Testis (tissue), 2 donors: ENCODE measurements around the gene ARHGAP22.

Experiments
- POLR2A ChIP-seq: fragments of 450-650 bp; IDR thresholded peaks from one replicate; pipeline ENCODE4 v1.6.1; 2017; ENCODE audit warnings: antibody characterized with exemption, mild to moderate bottlenecking, moderate library complexity
- TF ChIP-seq, protein P1 (sequence below), 3 experiments: fragments of 450-650 bp in 2 of 3; fragments of 200-600 bp in 1 of 3; sonication (generic) in 1 of 3; IDR thresholded peaks; one replicate each; pipeline ENCODE4 v1.5.1; 2016 to 2019; ENCODE audit warnings: antibody characterized with exemption in 3 of 3, mild to moderate bottlenecking in 2 of 3, moderate library complexity in 1 of 3

DNA sequence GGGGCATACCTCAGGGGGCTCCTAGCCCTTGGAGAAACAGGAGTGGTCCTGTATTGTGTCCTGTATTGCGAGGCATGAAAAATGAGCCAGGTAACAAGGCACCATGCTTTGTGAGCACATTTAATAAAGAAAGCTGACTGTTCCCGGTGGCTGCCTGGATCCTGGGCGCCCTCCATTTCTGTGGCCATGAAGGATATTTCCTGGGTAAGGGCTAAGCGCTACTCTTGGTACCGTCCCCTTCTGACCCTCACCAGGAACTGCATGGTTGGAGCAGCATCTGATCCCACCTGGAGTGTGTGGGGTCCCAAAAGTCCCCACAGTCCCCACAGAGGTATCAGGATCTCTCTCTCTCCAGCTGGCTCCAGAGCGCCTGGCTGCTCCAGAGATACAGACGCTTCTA lies 158.9 kb downstream of the ARHGAP22 start:
- TF ChIP-seq, protein P1, sequence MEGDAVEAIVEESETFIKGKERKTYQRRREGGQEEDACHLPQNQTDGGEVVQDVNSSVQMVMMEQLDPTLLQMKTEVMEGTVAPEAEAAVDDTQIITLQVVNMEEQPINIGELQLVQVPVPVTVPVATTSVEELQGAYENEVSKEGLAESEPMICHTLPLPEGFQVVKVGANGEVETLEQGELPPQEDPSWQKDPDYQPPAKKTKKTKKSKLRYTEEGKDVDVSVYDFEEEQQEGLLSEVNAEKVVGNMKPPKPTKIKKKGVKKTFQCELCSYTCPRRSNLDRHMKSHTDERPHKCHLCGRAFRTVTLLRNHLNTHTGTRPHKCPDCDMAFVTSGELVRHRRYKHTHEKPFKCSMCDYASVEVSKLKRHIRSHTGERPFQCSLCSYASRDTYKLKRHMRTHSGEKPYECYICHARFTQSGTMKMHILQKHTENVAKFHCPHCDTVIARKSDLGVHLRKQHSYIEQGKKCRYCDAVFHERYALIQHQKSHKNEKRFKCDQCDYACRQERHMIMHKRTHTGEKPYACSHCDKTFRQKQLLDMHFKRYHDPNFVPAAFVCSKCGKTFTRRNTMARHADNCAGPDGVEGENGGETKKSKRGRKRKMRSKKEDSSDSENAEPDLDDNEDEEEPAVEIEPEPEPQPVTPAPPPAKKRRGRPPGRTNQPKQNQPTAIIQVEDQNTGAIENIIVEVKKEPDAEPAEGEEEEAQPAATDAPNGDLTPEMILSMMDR (IDR thresholded peaks at IDR 0.05): no peak
- TF ChIP-seq POLR2A: no peak
